H1 (cell line): ENCODE results near the gene CELF4. TPM values are rescaled to one million over a fixed set of nuclear protein-coding genes. Genes with fewer than 3 reads are reported as not detected.
A peak's percentile ranks its signal among the peaks of the same experiment; 100 is the strongest.

Experiments used
- CTCF ChIA-PET: fragments of 300-600 bp; sonication (Branson Sonifier 250); formaldehyde crosslinking; loops from one replicate; lab custom pipeline; 2021; ENCODE audit not compliant: partially characterized antibody; lab: Charles Lee
- POLR2A ChIA-PET: fragments of 300-600 bp; sonication (Branson Sonifier 250); formaldehyde crosslinking; loops from one replicate; lab custom pipeline; 2021; ENCODE audit warnings: inconsistent platforms; ENCODE audit not compliant: partially characterized antibody; lab: Charles Lee
- DNase-seq, 2 experiments: peaks; one replicate each; pipeline versions ENCODE4 v3.0.0 to v3.0.0-alpha.2; 2010 to 2022; ENCODE audit warnings: low spot score in 2 of 2, low read depth in 1 of 2, mixed read lengths in 1 of 2
- FAIRE-seq: peaks from 2 replicates; lab custom pipeline; 2011; peaks lifted over from hg19 to GRCh38; lab: Jason Lieb, UNC
- H2AFZ ChIP-seq: 2 replicates; pipeline ENCODE4 v1.8.1; 2012; ENCODE audit warnings: low read length, inconsistent platforms
- H2AK5ac ChIP-seq: 2 replicates; pipeline ENCODE4 v1.6.1; 2013; ENCODE audit warnings: low read depth, low read length
- H2BK120ac ChIP-seq: replicated peaks from 2 replicates; pipeline ENCODE3; 2013; ENCODE audit warnings: low read depth, low read length, inconsistent platforms
- H2BK12ac ChIP-seq: 2 replicates; pipeline ENCODE4 v1.6.1; 2013; ENCODE audit warnings: low read depth, low read length
- H2BK15ac ChIP-seq: 2 replicates; pipeline ENCODE4 v1.6.1; 2013; ENCODE audit warnings: low read length
- H2BK20ac ChIP-seq: 2 replicates; pipeline ENCODE4 v1.6.1; 2013; ENCODE audit warnings: low read length
- H2BK5ac ChIP-seq: 2 replicates; pipeline ENCODE4 v1.6.1; 2013; ENCODE audit warnings: low read depth, low read length
- H3K14ac ChIP-seq: 2 replicates; pipeline ENCODE4 v1.6.1; 2013; ENCODE audit warnings: inconsistent platforms; ENCODE audit not compliant: insufficient read length
- H3K18ac ChIP-seq: 2 replicates; pipeline ENCODE4 v1.6.1; 2013; ENCODE audit warnings: low read length; ENCODE audit errors: extremely low read depth
- H3K23ac ChIP-seq: 2 replicates; pipeline ENCODE4 v1.6.1; 2013; ENCODE audit warnings: inconsistent platforms; ENCODE audit not compliant: insufficient read length
- H3K23me2 ChIP-seq: 2 replicates; pipeline ENCODE4 v1.6.1; 2013; ENCODE audit warnings: low read depth, low read length
- H3K27ac ChIP-seq: 2 replicates; pipeline ENCODE4 v1.6.1; 2011; ENCODE audit warnings: low read depth, low read length, inconsistent platforms
- H3K27me3 ChIP-seq, 4 experiments: replicated peaks in 1 of 4; 1 replicate in 1 of 4; 2 replicates in 3 of 4; pipeline versions ENCODE4 v1.6.1 to v1.8.1; 2011 to 2013; ENCODE audit warnings: low read length in 3 of 4, mild to moderate bottlenecking in 3 of 4, inconsistent platforms in 2 of 4, mixed read lengths in 2 of 4, moderate library complexity in 1 of 4; ENCODE audit not compliant: control insufficient read depth in 3 of 4, insufficient read depth in 3 of 4; ENCODE audit errors: extremely low read depth in 1 of 4
- H3K36me3 ChIP-seq, 4 experiments: 2 replicates each; pipeline versions ENCODE4 v1.6.1 to v1.8.1; 2011 to 2013; ENCODE audit warnings: mild to moderate bottlenecking in 4 of 4, low read length in 3 of 4, moderate library complexity in 2 of 4, control low read depth in 1 of 4, inconsistent platforms in 1 of 4; ENCODE audit not compliant: insufficient read depth in 4 of 4, control insufficient read depth in 2 of 4
- H3K4ac ChIP-seq: replicated peaks from 2 replicates; pipeline ENCODE3; 2013; ENCODE audit warnings: low read length, low read depth, mixed read lengths, inconsistent platforms; ENCODE audit not compliant: insufficient read length
- H3K4me1 ChIP-seq, 4 experiments: replicated peaks in 1 of 4; 1 replicate in 1 of 4; 2 replicates in 3 of 4; pipeline versions ENCODE4 v1.6.1 to v1.8.1; 2011 to 2013; ENCODE audit warnings: low read length in 3 of 4, inconsistent platforms in 2 of 4, mixed read lengths in 1 of 4; ENCODE audit not compliant: insufficient read depth in 4 of 4, control insufficient read depth in 3 of 4
- H3K4me2 ChIP-seq, 2 experiments: 2 replicates each; pipeline versions ENCODE4 v1.6.1 to v1.8.1; 2011 to 2013; ENCODE audit warnings: low read depth in 2 of 2, low read length in 2 of 2, control low read depth in 1 of 2, inconsistent platforms in 1 of 2, mild to moderate bottlenecking in 1 of 2; ENCODE audit not compliant: insufficient read depth in 1 of 2
- H3K4me3 ChIP-seq, 4 experiments: fragments of 200-600, 300-600 bp in 1 of 4; sonication (generic), shearing (Covaris generic), sonication (Bioruptor Twin) in 1 of 4; 2 replicates each; pipeline versions ENCODE4 v1.5.1 to v1.8.1; 2011 to 2016; ENCODE audit warnings: low read length in 4 of 4, low read depth in 3 of 4, control low read depth in 2 of 4, inconsistent platforms in 2 of 4, mild to moderate bottlenecking in 2 of 4, mixed read lengths in 1 of 4, moderate library complexity in 1 of 4; ENCODE audit not compliant: insufficient read depth in 2 of 4; ENCODE audit errors: extremely low read depth in 1 of 4
- H3K56ac ChIP-seq: replicated peaks from 2 replicates; pipeline ENCODE3; 2013; ENCODE audit warnings: low read depth, mild to moderate bottlenecking, mixed read lengths, low read length, inconsistent platforms; ENCODE audit not compliant: insufficient read length
- H3K79me1 ChIP-seq: 2 replicates; pipeline ENCODE4 v1.6.1; 2013; ENCODE audit warnings: low read depth, low read length, control low read depth
- H3K79me2 ChIP-seq, 2 experiments: 2 replicates each; pipeline versions ENCODE4 v1.6.1 to v1.8.1; 2012 to 2013; ENCODE audit warnings: low read length in 2 of 2, mild to moderate bottlenecking in 2 of 2, inconsistent platforms in 1 of 2; ENCODE audit not compliant: insufficient read depth in 2 of 2, control insufficient read depth in 1 of 2
- H3K9ac ChIP-seq, 4 experiments: replicated peaks in 1 of 4; 1 replicate in 1 of 4; 2 replicates in 3 of 4; pipeline versions ENCODE4 v1.6.1 to v1.8.1; 2011 to 2013; ENCODE audit warnings: low read depth in 3 of 4, low read length in 3 of 4, control low read depth in 2 of 4, mild to moderate bottlenecking in 2 of 4, moderate library complexity in 2 of 4, inconsistent platforms in 1 of 4; ENCODE audit errors: extremely low read depth in 1 of 4
- H3K9me3 ChIP-seq, 2 experiments: 2 replicates each; pipeline versions ENCODE4 v1.6.1 to v1.8.1; 2012 to 2013; ENCODE audit warnings: mild to moderate bottlenecking in 2 of 2, moderate library complexity in 2 of 2, control low read depth in 1 of 2, inconsistent platforms in 1 of 2, low read depth in 1 of 2, low read length in 1 of 2, mixed read lengths in 1 of 2; ENCODE audit not compliant: insufficient read depth in 2 of 2
- H4K20me1 ChIP-seq, 2 experiments: replicated peaks in 1 of 2; 2 replicates each; pipeline versions ENCODE3 to v1.8.1; 2011 to 2013; ENCODE audit warnings: inconsistent platforms in 2 of 2, low read length in 2 of 2, mild to moderate bottlenecking in 1 of 2; ENCODE audit not compliant: insufficient read depth in 2 of 2, control insufficient read depth in 1 of 2
- H4K5ac ChIP-seq: 2 replicates; pipeline ENCODE4 v1.6.1; 2013; ENCODE audit warnings: low read length, low read depth, mixed read lengths, inconsistent platforms; ENCODE audit not compliant: insufficient read length
- H4K8ac ChIP-seq: 2 replicates; pipeline ENCODE4 v1.8.0; 2013; ENCODE audit warnings: mild to moderate bottlenecking, moderate library complexity, low read length, inconsistent platforms; ENCODE audit not compliant: insufficient read depth; ENCODE audit errors: extremely low read depth
- H4K91ac ChIP-seq: replicated peaks from 2 replicates; pipeline ENCODE3; 2013; ENCODE audit warnings: low read length, mixed read lengths, inconsistent platforms; ENCODE audit not compliant: insufficient read length
- CBX5 ChIP-seq: fragments of 300-800, 300-1000 bp; sonication (generic); IDR thresholded peaks from 2 replicates; pipeline ENCODE4 v1.7.1; 2016; ENCODE audit warnings: antibody characterized with exemption, low read length, low read depth
- EZH2 ChIP-seq: fragments of 200-600 bp; sonication (generic); IDR thresholded peaks from 2 replicates; pipeline ENCODE4 v1.7.1; 2012; ENCODE audit warnings: low read depth, mild to moderate bottlenecking, moderate library complexity, low read length, inconsistent platforms; ENCODE audit not compliant: severe bottlenecking
- MAX ChIP-seq: IDR thresholded peaks from 2 replicates; pipeline ENCODE4 v1.6.1; 2012; ENCODE audit warnings: inconsistent platforms
- TAF7 ChIP-seq: optimal IDR thresholded peaks from 2 replicates; pipeline ENCODE3; 2011; ENCODE audit warnings: low read depth, mild to moderate bottlenecking, inconsistent platforms, low read length, moderate library complexity, borderline replicate concordance
- ZNF274 ChIP-seq: IDR thresholded peaks from 2 replicates; pipeline ENCODE4 v1.7.0; 2012; ENCODE audit warnings: low read length, borderline replicate concordance; ENCODE audit errors: extremely low read depth
- WGBS, 2 experiments: shearing (Covaris generic) in 1 of 2; methylation state at CpG; one replicate each; pipeline versions ENCODE4 v1.1.6 to v1.1.7; 2013 to 2015; ENCODE audit warnings: low lambda C conversion rate in 2 of 2, mixed read lengths in 2 of 2, inconsistent platforms in 1 of 2, low coverage in 1 of 2, missing lambda C conversion rate in 1 of 2; ENCODE audit not compliant: insufficient replicate concordance in 2 of 2, insufficient coverage in 1 of 2, insufficient read length in 1 of 2; ENCODE audit errors: extremely low coverage in 1 of 2, missing lambda C conversion rate in 1 of 2; 5-methylcytosine and 5-hydroxymethylcytosine counted together
- polyA plus RNA-seq, 7 experiments: library from polyadenylated mRNA; depleted of rRNA in 3 of 7; stranded (reverse) in 5 of 7; unstranded in 2 of 7; fragments of >200 nt in 5 of 7; fragments of 200-250 nt in 2 of 7; gene quantifications; 1 replicate in 5 of 7; 2 replicates in 1 of 7; 4 replicates in 1 of 7; pipeline versions ENCODE4 v1.2.1 to v1.2.3, GENCODE V29; 2011 to 2013; ENCODE audit warnings: missing spikeins in 2 of 7, mixed read lengths in 2 of 7
- total RNA-seq: library from RNA; stranded (reverse); fragmentation: NEBNext Ultra II Directional; extraction: Animal tissue kit (Norgen Biotek cat#: 25700); gene quantifications from 2 replicates; pipeline ENCODE4 v1.2.1, GENCODE V29; 2021

Gene CELF4
- total and polyA plus RNA-seq, 2 of the 8 experiments (the other 6 are each of a cell fraction or from before 2014, with no cell fraction given), result 1.6 to 3.4 TPM

DNA sequence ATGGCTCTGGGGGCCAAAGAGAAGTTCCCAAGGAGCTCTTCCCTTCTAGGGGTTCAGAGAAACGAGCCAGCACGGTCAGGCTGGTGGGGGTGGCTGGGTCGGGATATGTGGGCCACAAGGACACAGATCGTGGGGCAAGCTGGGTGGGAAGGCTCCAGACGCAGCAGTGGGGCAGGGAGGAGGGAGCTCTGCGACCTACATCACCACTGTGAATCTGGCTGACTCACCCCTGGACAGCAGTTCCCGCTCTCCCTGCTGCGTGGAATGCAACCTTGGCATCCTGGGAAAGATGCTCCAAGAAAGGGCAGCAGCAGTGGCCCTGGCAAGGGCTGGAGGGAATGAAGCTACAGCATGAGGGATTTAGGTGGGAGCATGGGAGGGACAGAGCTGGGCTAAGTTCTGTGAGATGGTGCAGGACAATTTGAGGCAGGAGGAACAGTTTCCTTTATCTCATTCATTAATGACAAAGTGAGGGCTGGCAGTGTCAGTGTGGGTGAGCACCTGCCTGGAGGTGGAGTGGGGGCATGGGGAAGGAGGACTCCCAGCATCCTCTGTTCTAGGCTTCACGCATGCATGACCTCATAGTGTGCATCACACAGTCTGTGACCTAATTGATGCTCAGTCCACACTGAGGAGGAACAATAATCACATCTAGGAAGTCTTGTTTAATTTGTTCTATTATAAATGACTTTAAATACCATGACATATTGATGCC lies 25.0 kb downstream of the CELF4 start:
- Histone ChIP-seq H3K27ac (no peak overlapping the region), H2AFZ (no peak overlapping the region), H3K36me3 (no peaks in the 10 kb centered on the region), H3K27me3 (peaks cover 0 to 5% (median 4%) of the 10 kb centered on the region in 4 experiments; a peak in 4 of 7 replicates), H4K8ac (no peak overlapping the region; the same call in 1 of the 2 replicates), H2BK120ac (no peak overlapping the region), H2BK15ac (no peak overlapping the region), H3K4me2 (no peak overlapping the region), H3K9me3 (no peaks in the 10 kb centered on the region), H3K56ac (no peak overlapping the region), H3K18ac (no peak overlapping the region), H3K4me1 (peaks cover 9 to 15% (median 14%) of the 10 kb centered on the region in 4 experiments), H3K14ac (no peak overlapping the region), H2BK12ac (0 out of 2 replicates have a peak overlapping the region, but pooled peaks have one; percentile 43), H4K5ac (no peak overlapping the region), H3K79me1 (no peaks in the 10 kb centered on the region), H3K79me2 (no peaks in the 10 kb centered on the region), H3K4me3 (no peak overlapping the region), H3K9ac (no peak overlapping the region), H4K91ac (no peak overlapping the region), H3K4ac (no peak overlapping the region), H2AK5ac (0 out of 2 replicates have a peak overlapping the region, but pooled peaks have one; percentile 45), H3K23me2 (peaks cover 5% of the 10 kb centered on the region; the same call in 1 of the 2 replicates), H2BK20ac (no peak overlapping the region), H3K23ac (no peak overlapping the region), H4K20me1 (peaks cover 0 to 2% of the 10 kb centered on the region in 2 experiments), H2BK5ac (no peak overlapping the region)
- CTCF ChIA-PET, result interaction anchor here (0.8 to 4.4 kb wide), 11 partner anchors 9 to 179 kb away, joined by 3 to 34 read pairs (median 3); no protein-coding TSS in a partner anchor
- DNase-seq, result no peak
- FAIRE-seq, result no peak
- WGBS, 2 experiments, result 92% methylated on average over 6 of the region's 9 CpGs; no CpG with 5 or more reads in 1 of the 2 experiments
- POLR2A ChIA-PET, result interaction anchor here (1.1 kb wide), 1 partner anchor 13 kb away, joined by 3 read pairs; no protein-coding TSS in a partner anchor
- TF ChIP-seq ZNF274, result no peak
- no peak for TF ChIP-seq TAF7
- no peak for TF ChIP-seq MAX
- no peak for TF ChIP-seq CBX5
- no peak for TF ChIP-seq EZH2
